HG03159 (cell line): ENCODE data around the gene PRSS21.

Experiments used
- ATAC-seq: cut with Tn5 transposase; IDR thresholded peaks from one replicate; pipeline ENCODE4 v1.9.1; 2021; ENCODE audit warnings: mild to moderate bottlenecking, moderate library complexity; ENCODE audit not compliant: unreplicated experiment

Gene PRSS21

GRCh38 chr16:2803545-2804195 is 13.4 kb upstream of the PRSS21 start:
- no peak for ATAC-seq

GRCh38 chr16:2804728-2805127 is 12.3 kb upstream of the PRSS21 start:
- ATAC-seq: no peak

GRCh38 chr16:2806286-2806685 is 10.8 kb upstream of the PRSS21 start:
- ATAC-seq: no peak

GRCh38 chr16:2808181-2808580 is 8.9 kb upstream of the PRSS21 start:
- no peak for ATAC-seq

GRCh38 chr16:2809149-2809760 is 7.8 kb upstream of the PRSS21 start:
- no peak for ATAC-seq

- ATAC-seq: no peak
Observed at GRCh38 chr16:2810651-2811050, 6.4 kb upstream of the PRSS21 start.

- ATAC-seq: no peak
Observed at GRCh38 chr16:2811703-2812471, 5.2 kb upstream of the PRSS21 start.

GRCh38 chr16:2813771-2814221 is 3.2 kb upstream of the PRSS21 start:
- no peak for ATAC-seq

GRCh38 chr16:2814551-2815298 is 2.3 kb upstream of the PRSS21 start:
- ATAC-seq: no peak

- no peak for ATAC-seq
Observed at GRCh38 chr16:2815299-2815771, 1.7 kb upstream of the PRSS21 start.

- no peak for ATAC-seq
Observed at GRCh38 chr16:2817340-2818271, 569 bp downstream of the PRSS21 start.

- ATAC-seq: no peak
Observed at GRCh38 chr16:2818272-2818876, 1.3 kb downstream of the PRSS21 start.

GRCh38 chr16:2819179-2819938 is 2.3 kb downstream of the PRSS21 start:
- no peak for ATAC-seq

GRCh38 chr16:2819939-2820835 is 3.1 kb downstream of the PRSS21 start:
- no peak for ATAC-seq

GRCh38 chr16:2820836-2821486 is 3.9 kb downstream of the PRSS21 start:
- no peak for ATAC-seq

- ATAC-seq: no peak
Observed at GRCh38 chr16:2821487-2822157, 4.6 kb downstream of the PRSS21 start.

- ATAC-seq: no peak
Observed at GRCh38 chr16:2822158-2822495, 5.1 kb downstream of the PRSS21 start.
